Thoracic aorta endothelial cell (primary cell): Measurements from ENCODE around the gene SF3B5. TPM values are rescaled to one million over a fixed set of nuclear protein-coding genes. Genes with fewer than 3 reads are reported as not detected.

ENCODE experiments used
- total RNA-seq: library from RNA; depleted of rRNA; stranded (reverse); fragments of >200 nt; gene quantifications from 2 replicates; pipeline ENCODE4 v1.2.3, GENCODE V29; 2012

SF3B5 gene
- total RNA-seq = 105 and 127 TPM in 2 replicates

GRCh38 chr6:144095134-144096002 is at the start of gene SF3B5:
TSS of gene SF3B5 (minus strand) at chr6:144095573. CDS start at chr6:144095497, 76 bp downstream.

Other genes with a start within 250 kb of the SF3B5 start
- not detected in 2 replicates for gene ZC2HC1B, start 231.1 kb downstream of the SF3B5 start, total RNA-seq
- 24.7 and 27.1 TPM in 2 replicates for gene PLAGL1, start 87.3 kb downstream of the SF3B5 start, total RNA-seq
- 7.0 and 11.3 TPM in 2 replicates for gene STX11, start 54.9 kb upstream of the SF3B5 start, total RNA-seq
- gene UTRN, start 189.8 kb upstream of the SF3B5 start, total RNA-seq = 453 and 475 TPM in 2 replicates